ENCODE measurements around the gene SYT11. TPM values are rescaled to one million over a fixed set of nuclear protein-coding genes. Genes with fewer than 3 reads are reported as not detected.

The SYT11 gene
- total and polyA plus RNA-seq, 10 of the 15 experiments (the other 5 are each of a cell fraction or from before 2014, with no cell fraction given): 7.7 to 21.2 (median 13.5) TPM

- no peak for TF ChIP-seq CTCF (IDR thresholded peaks at IDR 0.05 in 2 of 3, conservative IDR thresholded peaks at IDR 0.05 in 1 of 3; ENCODE audit: control insufficient read depth in 2 of 3, extremely low read depth in 1 of 3, insufficient read depth in 1 of 3, low read depth in 3 of 3, low read length in 3 of 3)
- no peak for TF ChIP-seq SRF (IDR thresholded peaks at IDR 0.05; ENCODE audit: low read depth in 2 of 2, low read length in 2 of 2)
- no peak for TF ChIP-seq CEBPB (IDR thresholded peaks at IDR 0.05; ENCODE audit: borderline replicate concordance in 1 of 2, low read depth in 2 of 2, low read length in 2 of 2)
- TF ChIP-seq ZZZ3 (IDR thresholded peaks at IDR 0.05; ENCODE audit: control insufficient read depth, insufficient read length, low read depth): no peak
- TF ChIP-seq HDAC6 (IDR thresholded peaks at IDR 0.05; ENCODE audit: unreplicated experiment): no peak
- no peak for TF ChIP-seq KDM1A (IDR thresholded peaks at IDR 0.05; ENCODE audit: borderline replicate concordance)
- no peak for TF ChIP-seq EGR1 (IDR thresholded peaks at IDR 0.05; ENCODE audit: borderline replicate concordance in 1 of 2, low read depth in 2 of 2, low read length in 2 of 2)
- TF ChIP-seq, protein P1, sequence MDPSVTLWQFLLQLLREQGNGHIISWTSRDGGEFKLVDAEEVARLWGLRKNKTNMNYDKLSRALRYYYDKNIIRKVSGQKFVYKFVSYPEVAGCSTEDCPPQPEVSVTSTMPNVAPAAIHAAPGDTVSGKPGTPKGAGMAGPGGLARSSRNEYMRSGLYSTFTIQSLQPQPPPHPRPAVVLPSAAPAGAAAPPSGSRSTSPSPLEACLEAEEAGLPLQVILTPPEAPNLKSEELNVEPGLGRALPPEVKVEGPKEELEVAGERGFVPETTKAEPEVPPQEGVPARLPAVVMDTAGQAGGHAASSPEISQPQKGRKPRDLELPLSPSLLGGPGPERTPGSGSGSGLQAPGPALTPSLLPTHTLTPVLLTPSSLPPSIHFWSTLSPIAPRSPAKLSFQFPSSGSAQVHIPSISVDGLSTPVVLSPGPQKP (IDR thresholded peaks at IDR 0.05; ENCODE audit: low read depth, low read length): no peak
These were observed 5.0 kb downstream of the SYT11 start (continued) for GRCh38 chr1:155864393-155864792.

DNA sequence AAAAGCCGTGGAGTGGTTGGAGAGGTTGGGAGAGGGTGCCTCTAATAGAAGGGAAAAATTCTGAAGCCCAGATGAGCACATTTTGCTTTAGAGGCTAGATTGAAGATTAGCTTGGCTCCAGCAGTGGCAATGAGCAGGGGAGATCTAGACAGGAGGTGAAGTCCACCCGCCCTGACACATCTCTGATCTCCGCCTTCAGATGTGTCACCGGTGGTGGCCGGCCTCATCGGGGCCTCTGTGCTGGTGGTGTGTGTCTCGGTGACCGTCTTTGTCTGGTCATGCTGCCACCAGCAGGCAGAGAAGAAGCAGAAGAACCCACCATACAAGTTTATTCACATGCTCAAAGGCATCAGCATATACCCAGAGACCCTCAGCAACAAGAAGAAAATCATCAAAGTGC lies 8.4 kb downstream of the SYT11 start:
- H3K36me3 ChIP-seq (ENCODE audit: control insufficient read depth in 2 of 2, insufficient read depth in 2 of 2, low read length in 1 of 2): peaks cover 0 to 1% of the 10 kb centered on the region in 2 experiments; a peak in 3 of 4 replicates
- H3K9me3 ChIP-seq (replicated peaks; ENCODE audit: control insufficient read depth, insufficient read depth, low read length): no peaks in the 10 kb centered on the region
- H3K4me1 ChIP-seq (ENCODE audit: control insufficient read depth, insufficient read depth, low read length): no peaks in the 10 kb centered on the region
- ChIA-PET RAD21 (ENCODE audit: unreplicated experiment) (no interaction called here), POLR2A (interaction anchor here (1.6 kb wide), 1 partner anchor 8 kb away, joined by 10 read pairs; the partner anchor contains the start of gene SYT11), SMC1A (ENCODE audit: uncharacterized antibody, unreplicated experiment) (no interaction called here), CTCF (interaction anchor here (1.0 to 1.3 kb wide), 3 partner anchors 10 to 54 kb away, joined by 3 to 6 read pairs (median 3); no protein-coding TSS in a partner anchor)
- no peak overlapping the region for H3K4me2 ChIP-seq (ENCODE audit: control insufficient read depth, insufficient read depth)
- H3K79me2 ChIP-seq (ENCODE audit: control insufficient read depth, insufficient read depth, low read length): no peaks in the 10 kb centered on the region
- WGBS (ENCODE audit: insufficient coverage, insufficient replicate concordance, low lambda C conversion rate, missing lambda C conversion rate): 89% methylated on average over 8 of the region's 8 CpGs
- no peaks in the 10 kb centered on the region for H3K27me3 ChIP-seq (replicated peaks in 1 of 2; ENCODE audit: control insufficient read depth in 2 of 2, insufficient read depth in 2 of 2, low read length in 1 of 2)
- BruUV-seq (replicated peaks): no TSS peak
- no peak overlapping the region for H2AFZ ChIP-seq (ENCODE audit: control insufficient read depth, low read depth, low read length)
- H3K9ac ChIP-seq (ENCODE audit: control insufficient read depth, insufficient read depth, low read length): no peak overlapping the region
- no peaks in the 10 kb centered on the region for H4K20me1 ChIP-seq (ENCODE audit: control insufficient read depth, insufficient read depth)
- intact Hi-C loops (cut with micrococcal nuclease; ENCODE audit: unreplicated experiment) (no loop called here), in situ Hi-C loops (cut with MboI) (no loop called here)
- H3K4me3 ChIP-seq: no peak overlapping the region
- FAIRE-seq (no peak), ATAC-seq (no peak), DNase-seq (ENCODE audit: low read depth, low spot score) (no peak)
- no peak overlapping the region for H3K27ac ChIP-seq (ENCODE audit: control insufficient read depth, insufficient read depth)
- TF ChIP-seq RBBP5 (conservative IDR thresholded peaks at IDR 0.05): no peak
- TF ChIP-seq MEF2B (IDR thresholded peaks at IDR 0.05; ENCODE audit: partially characterized antibody, poor library complexity, severe bottlenecking): no peak
- TF ChIP-seq, protein P2, sequence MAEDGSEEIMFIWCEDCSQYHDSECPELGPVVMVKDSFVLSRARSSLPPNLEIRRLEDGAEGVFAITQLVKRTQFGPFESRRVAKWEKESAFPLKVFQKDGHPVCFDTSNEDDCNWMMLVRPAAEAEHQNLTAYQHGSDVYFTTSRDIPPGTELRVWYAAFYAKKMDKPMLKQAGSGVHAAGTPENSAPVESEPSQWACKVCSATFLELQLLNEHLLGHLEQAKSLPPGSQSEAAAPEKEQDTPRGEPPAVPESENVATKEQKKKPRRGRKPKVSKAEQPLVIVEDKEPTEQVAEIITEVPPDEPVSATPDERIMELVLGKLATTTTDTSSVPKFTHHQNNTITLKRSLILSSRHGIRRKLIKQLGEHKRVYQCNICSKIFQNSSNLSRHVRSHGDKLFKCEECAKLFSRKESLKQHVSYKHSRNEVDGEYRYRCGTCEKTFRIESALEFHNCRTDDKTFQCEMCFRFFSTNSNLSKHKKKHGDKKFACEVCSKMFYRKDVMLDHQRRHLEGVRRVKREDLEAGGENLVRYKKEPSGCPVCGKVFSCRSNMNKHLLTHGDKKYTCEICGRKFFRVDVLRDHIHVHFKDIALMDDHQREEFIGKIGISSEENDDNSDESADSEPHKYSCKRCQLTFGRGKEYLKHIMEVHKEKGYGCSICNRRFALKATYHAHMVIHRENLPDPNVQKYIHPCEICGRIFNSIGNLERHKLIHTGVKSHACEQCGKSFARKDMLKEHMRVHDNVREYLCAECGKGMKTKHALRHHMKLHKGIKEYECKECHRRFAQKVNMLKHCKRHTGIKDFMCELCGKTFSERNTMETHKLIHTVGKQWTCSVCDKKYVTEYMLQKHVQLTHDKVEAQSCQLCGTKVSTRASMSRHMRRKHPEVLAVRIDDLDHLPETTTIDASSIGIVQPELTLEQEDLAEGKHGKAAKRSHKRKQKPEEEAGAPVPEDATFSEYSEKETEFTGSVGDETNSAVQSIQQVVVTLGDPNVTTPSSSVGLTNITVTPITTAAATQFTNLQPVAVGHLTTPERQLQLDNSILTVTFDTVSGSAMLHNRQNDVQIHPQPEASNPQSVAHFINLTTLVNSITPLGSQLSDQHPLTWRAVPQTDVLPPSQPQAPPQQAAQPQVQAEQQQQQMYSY (CRISPR knock-in tag; IDR thresholded peaks at IDR 0.05): no peak
- no peak for TF ChIP-seq SIN3A (IDR thresholded peaks at IDR 0.05; ENCODE audit: low read depth, low read length)
- no peak for TF ChIP-seq KDM1A (IDR thresholded peaks at IDR 0.05; ENCODE audit: borderline replicate concordance)
- no peak for TF ChIP-seq SRF (IDR thresholded peaks at IDR 0.05; ENCODE audit: low read depth in 2 of 2, low read length in 2 of 2)
- no peak for TF ChIP-seq PAX8 (IDR thresholded peaks at IDR 0.05)
- no peak for TF ChIP-seq CBX5 (IDR thresholded peaks at IDR 0.05; ENCODE audit: low read depth)
- no peak for TF ChIP-seq NR2C2 (IDR thresholded peaks at IDR 0.05; ENCODE audit: borderline replicate concordance, control insufficient read depth, insufficient read length, low read depth)

All from GM12878 (cell line).